Testis (tissue), 2 donors: ENCODE measurements around the gene PLEKHM3.

ENCODE experiments used
- POLR2A ChIP-seq: fragments of 450-650 bp; IDR thresholded peaks from one replicate; pipeline ENCODE4 v1.6.1; 2017; ENCODE audit warnings: antibody characterized with exemption, mild to moderate bottlenecking, moderate library complexity
- TF ChIP-seq, protein P1 (sequence below), 3 experiments: fragments of 450-650 bp in 2 of 3; fragments of 200-600 bp in 1 of 3; sonication (generic) in 1 of 3; IDR thresholded peaks; one replicate each; pipeline ENCODE4 v1.5.1; 2016 to 2019; ENCODE audit warnings: antibody characterized with exemption in 3 of 3, mild to moderate bottlenecking in 2 of 3, moderate library complexity in 1 of 3

DNA sequence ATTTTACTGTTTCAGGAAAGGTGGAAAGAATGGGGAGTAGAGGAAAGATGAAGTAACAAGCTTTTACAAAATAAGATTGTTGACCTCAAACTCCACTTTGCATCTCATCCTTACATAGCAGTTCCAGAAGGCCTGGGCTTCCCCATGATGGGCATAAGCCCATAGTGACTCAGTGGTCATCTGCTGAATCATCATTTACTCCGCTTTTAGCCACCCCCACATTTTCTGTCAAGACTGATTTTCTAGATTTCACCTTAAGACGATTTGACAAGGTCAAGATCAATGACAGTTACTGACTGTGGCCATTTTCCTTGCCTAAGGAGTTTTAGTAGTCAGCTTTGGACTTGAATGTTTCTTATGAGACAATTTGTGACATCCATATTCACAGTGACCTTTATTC, 49.4 kb downstream of the PLEKHM3 start:
- TF ChIP-seq, protein P1, sequence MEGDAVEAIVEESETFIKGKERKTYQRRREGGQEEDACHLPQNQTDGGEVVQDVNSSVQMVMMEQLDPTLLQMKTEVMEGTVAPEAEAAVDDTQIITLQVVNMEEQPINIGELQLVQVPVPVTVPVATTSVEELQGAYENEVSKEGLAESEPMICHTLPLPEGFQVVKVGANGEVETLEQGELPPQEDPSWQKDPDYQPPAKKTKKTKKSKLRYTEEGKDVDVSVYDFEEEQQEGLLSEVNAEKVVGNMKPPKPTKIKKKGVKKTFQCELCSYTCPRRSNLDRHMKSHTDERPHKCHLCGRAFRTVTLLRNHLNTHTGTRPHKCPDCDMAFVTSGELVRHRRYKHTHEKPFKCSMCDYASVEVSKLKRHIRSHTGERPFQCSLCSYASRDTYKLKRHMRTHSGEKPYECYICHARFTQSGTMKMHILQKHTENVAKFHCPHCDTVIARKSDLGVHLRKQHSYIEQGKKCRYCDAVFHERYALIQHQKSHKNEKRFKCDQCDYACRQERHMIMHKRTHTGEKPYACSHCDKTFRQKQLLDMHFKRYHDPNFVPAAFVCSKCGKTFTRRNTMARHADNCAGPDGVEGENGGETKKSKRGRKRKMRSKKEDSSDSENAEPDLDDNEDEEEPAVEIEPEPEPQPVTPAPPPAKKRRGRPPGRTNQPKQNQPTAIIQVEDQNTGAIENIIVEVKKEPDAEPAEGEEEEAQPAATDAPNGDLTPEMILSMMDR (IDR thresholded peaks at IDR 0.05) = no peak
- TF ChIP-seq POLR2A = no peak
